IPS-11a (cell line): ENCODE data around the gene ARHGAP26.

ENCODE experiments used
- H3K4me3 ChIP-seq: one replicate; pipeline ENCODE4 v1.5.1; 2013; ENCODE audit warnings: low read depth, low read length, control low read depth

ARHGAP26 gene

GRCh38 chr5:142748568-142749249 lies 21.5 kb upstream of the ARHGAP26 start:
- no peak overlapping the region for H3K4me3 ChIP-seq

GRCh38 chr5:142749321-142749720 lies 20.9 kb upstream of the ARHGAP26 start:
- no peak overlapping the region for H3K4me3 ChIP-seq

- H3K4me3 ChIP-seq, result no peak overlapping the region
Observed at GRCh38 chr5:142753116-142753631, 17.0 kb upstream of the ARHGAP26 start.

- no peak overlapping the region for H3K4me3 ChIP-seq
Observed at GRCh38 chr5:142754031-142754430, 16.1 kb upstream of the ARHGAP26 start.

- no peak overlapping the region for H3K4me3 ChIP-seq
Observed at GRCh38 chr5:142756576-142756975, 13.6 kb upstream of the ARHGAP26 start.

- H3K4me3 ChIP-seq, result no peak overlapping the region
Observed at GRCh38 chr5:142757564-142757963, 12.6 kb upstream of the ARHGAP26 start.

- H3K4me3 ChIP-seq, result no peak overlapping the region
Observed at GRCh38 chr5:142758062-142758795, 11.9 kb upstream of the ARHGAP26 start.

GRCh38 chr5:142758796-142759145 lies 11.4 kb upstream of the ARHGAP26 start:
- no peak overlapping the region for H3K4me3 ChIP-seq

- H3K4me3 ChIP-seq, result no peak overlapping the region
Observed at GRCh38 chr5:142763701-142764100, 6.5 kb upstream of the ARHGAP26 start.

- no peak overlapping the region for H3K4me3 ChIP-seq
Observed at GRCh38 chr5:142767178-142767577, 3.0 kb upstream of the ARHGAP26 start.

GRCh38 chr5:142767911-142768310 lies 2.3 kb upstream of the ARHGAP26 start:
- H3K4me3 ChIP-seq, result no peak overlapping the region

- H3K4me3 ChIP-seq, result peak overlapping the region; percentile 77
Observed at GRCh38 chr5:142769251-142769792, 855 bp upstream of the ARHGAP26 start.

GRCh38 chr5:142770650-142771609 lies 753 bp downstream of the ARHGAP26 start:
- H3K4me3 ChIP-seq, result peak overlapping the region; percentile 77

- H3K4me3 ChIP-seq, result peak overlapping the region; percentile 77
Observed at GRCh38 chr5:142771666-142772065, 1.5 kb downstream of the ARHGAP26 start.

- H3K4me3 ChIP-seq, result no peak overlapping the region
Observed at GRCh38 chr5:142772446-142773293, 2.5 kb downstream of the ARHGAP26 start.

GRCh38 chr5:142777099-142777498 lies 6.9 kb downstream of the ARHGAP26 start:
- no peak overlapping the region for H3K4me3 ChIP-seq

GRCh38 chr5:142777850-142778249 lies 7.7 kb downstream of the ARHGAP26 start:
- no peak overlapping the region for H3K4me3 ChIP-seq

GRCh38 chr5:142779163-142779840 lies 9.1 kb downstream of the ARHGAP26 start:
- H3K4me3 ChIP-seq, result no peak overlapping the region

GRCh38 chr5:142780871-142781270 lies 10.7 kb downstream of the ARHGAP26 start:
- H3K4me3 ChIP-seq, result no peak overlapping the region
